GM19240 (cell line): ENCODE measurements around the gene TREML4.
"Not testable (repeated sequence)": the region's sequence is repeated elsewhere in the genome, so short reads cannot be mapped to it uniquely, and the experiment has no call there.

Experiments used
- DNase-seq: peaks from one replicate; pipeline ENCODE4 v3.0.0; 2011; ENCODE audit warnings: low spot score; ENCODE audit not compliant: insufficient read length

Gene TREML4

GRCh38 chr6:41204156-41204555 is 24.0 kb upstream of the TREML4 start:
- no peak for DNase-seq

DNA sequence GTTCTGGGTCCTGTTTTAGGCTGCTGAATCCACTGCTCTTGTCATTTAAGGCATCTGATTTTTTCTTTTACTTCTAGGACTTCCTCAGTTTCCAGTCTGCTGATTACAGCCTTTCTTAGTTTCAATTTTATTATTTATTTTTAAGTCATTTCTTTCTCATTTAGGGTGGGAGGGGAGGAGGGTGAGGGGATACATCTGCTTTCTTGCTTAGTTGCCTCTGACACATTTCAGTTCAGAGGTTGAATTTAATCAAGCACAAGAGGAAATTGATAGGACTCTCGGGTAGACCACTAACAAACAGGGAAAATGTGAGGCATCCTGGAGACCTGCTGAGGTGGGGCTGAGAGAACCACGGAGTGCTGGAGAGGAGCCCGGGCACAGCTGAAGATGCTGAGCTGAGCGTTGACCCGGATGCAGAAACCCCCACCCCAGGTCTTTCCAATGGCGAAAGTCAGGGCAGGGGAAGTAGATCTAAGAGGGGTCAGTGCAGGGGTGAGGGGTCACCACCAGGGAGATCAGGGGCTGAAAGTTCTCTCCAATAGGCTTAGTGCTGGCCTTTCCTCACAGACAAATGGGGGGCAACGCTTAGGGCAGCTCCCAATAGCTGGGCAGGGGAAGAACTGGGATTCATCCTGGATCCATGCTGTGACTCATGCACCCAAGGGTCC is 19.6 kb upstream of the TREML4 start:
- no peak for DNase-seq

DNA sequence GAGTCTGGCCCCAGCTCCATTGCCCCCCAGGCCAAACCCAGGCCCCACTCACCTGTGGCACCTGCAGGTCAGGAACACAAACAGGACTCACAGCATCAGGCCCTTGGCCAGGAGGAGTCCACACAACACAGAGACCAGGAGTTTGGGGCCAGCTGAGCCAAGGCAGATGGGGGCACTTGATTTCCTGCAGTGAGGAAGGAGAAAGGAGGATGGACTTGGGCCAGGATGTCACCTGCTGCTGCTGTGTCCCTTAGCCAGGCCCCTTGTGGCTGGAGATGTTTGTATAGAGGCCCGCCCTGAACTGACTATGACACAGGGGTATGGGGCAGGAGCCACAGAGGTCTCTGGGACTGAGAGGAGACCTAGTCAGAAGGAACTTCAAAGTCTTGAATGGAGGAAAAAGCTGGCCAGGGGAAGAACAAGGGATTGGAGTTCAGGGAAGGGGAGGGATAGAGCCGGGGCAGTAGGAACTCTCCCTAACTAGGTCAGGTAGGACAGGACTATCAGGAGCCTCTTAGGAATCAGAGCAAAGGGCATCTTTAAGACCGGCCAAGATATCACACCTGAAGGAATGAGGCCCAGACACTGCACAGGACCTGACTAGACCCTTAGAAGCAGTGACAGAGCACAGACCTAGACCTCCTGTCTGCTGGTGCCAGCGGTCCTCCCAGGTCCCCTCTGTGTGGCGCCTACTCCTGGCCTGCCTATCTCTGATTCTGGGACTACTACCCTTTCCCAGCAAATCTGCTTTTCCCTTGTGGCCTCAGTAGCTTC is 18.4 kb upstream of the TREML4 start:
- no peak for DNase-seq

- no peak for DNase-seq
Measured at GRCh38 chr6:41214559-41215238, 13.4 kb upstream of the TREML4 start.

DNA sequence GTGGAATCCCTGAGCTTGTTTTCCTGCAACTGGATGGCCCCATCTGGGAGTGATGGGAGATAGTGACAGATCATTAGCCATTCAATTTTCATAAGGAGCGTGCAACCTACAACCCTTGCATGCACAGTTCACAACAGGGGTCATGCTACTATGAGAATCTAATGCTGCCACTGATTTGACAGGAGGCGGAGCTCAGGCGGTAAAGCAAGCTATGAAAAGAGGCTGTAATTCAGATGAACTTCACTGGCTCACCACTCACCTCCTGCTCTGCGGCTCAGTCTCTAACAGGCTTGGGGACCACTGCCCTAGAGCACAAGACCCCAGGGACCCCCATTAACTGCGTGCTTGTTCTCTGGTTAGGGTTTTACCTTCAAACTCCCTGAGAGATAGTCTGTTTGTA is 12.4 kb upstream of the TREML4 start:
- DNase-seq, result no peak

GRCh38 chr6:41216616-41217015 is 11.5 kb upstream of the TREML4 start:
- DNase-seq, result no peak

DNA sequence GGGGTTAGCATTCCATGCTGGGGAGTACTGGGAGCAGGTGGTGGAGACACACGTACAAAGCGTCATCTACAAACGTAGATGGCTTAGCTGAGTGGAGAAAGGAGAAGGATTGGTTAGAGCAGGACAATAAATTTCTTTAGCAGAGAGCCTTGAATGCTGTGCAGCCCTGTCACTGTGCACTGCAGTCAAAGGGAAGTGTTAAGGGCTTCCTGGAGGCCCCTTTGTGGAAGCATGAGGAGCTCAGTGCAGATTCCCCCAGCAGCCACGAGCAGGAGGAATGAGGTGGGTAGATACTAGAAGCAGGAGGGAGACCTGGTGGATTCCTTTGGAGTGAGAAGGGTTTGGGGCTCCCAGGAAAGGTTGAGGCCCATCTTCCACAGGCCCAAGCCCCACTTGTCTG is 6.1 kb upstream of the TREML4 start:
- DNase-seq, result no peak

DNA sequence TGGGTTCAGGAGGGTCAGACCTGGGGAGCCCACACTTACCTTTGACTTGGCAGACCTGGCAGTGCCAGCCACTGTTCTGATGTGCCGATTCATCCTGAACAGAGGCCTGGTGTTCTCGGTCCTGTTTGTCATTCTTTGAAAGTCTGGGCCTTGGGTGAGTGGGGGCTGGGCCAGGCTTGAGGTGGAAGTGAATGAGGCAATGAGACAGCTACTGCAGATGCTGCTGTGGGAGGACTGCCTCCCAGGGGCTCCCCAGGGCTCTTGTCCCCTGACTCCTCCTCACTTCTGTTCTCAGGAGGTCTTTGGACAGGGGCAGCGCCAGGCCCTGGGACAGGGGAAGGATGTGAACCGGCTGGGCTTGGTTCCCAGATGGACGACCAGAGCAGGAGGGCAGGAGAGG is 5.6 kb upstream of the TREML4 start:
- no peak for DNase-seq

- no peak for DNase-seq
Measured at GRCh38 chr6:41224800-41225199, 3.3 kb upstream of the TREML4 start.

- no peak for DNase-seq
Measured at GRCh38 chr6:41226752-41227151, 1.4 kb upstream of the TREML4 start.

DNA sequence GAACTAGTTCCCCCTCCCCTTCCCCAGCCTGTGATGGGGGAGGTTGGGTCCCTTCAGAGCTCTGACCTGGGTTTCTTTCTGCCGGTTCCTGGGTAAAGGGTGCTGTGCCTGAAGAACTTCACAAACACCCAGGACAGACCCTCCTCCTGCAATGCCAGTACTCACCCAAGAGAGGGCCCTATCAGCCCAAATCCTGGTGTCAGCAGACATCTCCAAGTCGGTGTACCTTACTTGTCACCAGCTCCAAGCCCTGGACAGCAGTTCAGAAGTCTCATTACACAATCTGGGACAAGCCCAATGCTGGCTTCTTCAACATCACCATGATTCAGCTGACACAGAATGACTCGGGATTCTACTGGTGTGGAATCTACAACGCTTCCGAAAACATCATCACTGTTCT is 467 bp downstream of the TREML4 start:
- no peak for DNase-seq

GRCh38 chr6:41229721-41230120 is 1.6 kb downstream of the TREML4 start:
- DNase-seq, result no peak

GRCh38 chr6:41231246-41231645 is 3.1 kb downstream of the TREML4 start:
- DNase-seq, result no peak

- DNase-seq, result no peak
Measured at GRCh38 chr6:41232667-41233066, 4.5 kb downstream of the TREML4 start.

DNA sequence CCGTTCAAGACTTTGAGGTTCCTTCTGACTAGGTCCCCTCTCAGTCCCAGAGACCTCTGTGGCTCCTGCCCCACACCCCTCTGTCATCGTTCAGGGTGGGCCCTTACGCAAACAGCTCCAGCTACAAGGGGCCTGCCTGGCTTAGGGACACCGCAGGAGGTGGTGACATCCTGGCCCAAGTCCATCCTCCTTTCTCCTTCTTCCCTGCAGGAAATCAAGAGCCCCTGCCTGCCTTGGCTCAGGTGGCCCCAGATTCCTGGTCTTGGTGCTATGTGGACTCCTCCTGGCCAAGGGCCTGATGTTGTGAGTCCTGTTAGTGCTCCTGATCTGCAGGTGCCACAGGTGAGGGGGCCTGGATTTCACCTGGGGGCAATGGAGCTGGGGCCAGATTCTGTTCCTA is 8.1 kb downstream of the TREML4 start:
- no peak for DNase-seq

GRCh38 chr6:41237128-41237527 is 9.0 kb downstream of the TREML4 start:
- no peak for DNase-seq

GRCh38 chr6:41239467-41240159 is 11.5 kb downstream of the TREML4 start:
- no peak for DNase-seq

DNA sequence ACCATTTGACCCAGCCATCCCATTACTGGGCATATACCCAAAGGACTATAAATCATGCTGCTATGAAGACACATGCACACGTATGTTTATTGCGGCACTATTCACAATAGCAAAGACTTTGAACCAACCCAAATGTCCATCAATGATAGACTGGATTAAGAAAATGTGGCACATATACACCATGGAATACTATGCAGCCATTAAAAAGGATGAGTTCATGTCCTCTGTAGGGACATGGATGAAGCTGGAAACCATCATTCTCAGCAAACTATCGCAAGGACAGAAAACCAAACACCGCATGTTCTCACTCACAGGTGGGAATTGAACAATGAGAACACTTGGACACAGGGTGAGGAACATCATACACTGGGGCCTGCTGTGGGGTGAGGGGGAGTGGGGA is 18.4 kb downstream of the TREML4 start:
- DNase-seq, result not testable (repeated sequence)

DNA sequence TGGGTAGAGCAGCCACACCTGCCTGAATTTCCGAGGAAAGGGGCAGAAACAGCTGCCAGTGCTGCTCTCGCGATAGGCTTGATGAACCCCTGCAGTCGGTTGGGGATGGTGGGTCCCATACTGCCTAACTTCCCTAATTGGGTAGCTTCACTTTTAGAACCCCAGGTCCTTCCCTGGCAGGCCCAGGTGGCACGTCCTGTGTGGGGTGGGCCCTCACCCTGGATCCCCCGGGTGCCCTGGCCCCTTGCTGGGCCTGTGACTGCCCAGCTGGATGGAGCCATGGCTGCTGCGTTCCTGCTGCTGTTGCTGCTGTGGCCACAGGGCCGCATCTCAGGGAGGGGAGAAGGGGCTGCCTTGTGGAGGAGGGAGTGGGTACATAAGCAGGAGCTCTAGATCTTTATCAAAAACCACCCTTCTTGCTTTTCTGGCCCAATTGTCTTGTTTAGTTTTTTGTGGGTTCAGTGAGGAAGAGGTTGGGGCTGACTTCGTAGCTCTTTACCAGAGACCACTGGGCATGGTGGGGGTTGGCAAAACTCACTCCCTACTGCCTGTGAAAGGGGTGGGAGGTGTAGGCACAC is 19.2 kb downstream of the TREML4 start:
- DNase-seq, result no peak

- DNase-seq, result no peak
Measured at GRCh38 chr6:41247882-41248705, 19.9 kb downstream of the TREML4 start.
